SK-N-DZ (cell line): ENCODE data around the gene NCAM2.

Source experiments
- DNase-seq: peaks from one replicate; pipeline ENCODE4 v3.0.0-alpha.2; 2015; ENCODE audit warnings: low spot score

The NCAM2 gene

DNA sequence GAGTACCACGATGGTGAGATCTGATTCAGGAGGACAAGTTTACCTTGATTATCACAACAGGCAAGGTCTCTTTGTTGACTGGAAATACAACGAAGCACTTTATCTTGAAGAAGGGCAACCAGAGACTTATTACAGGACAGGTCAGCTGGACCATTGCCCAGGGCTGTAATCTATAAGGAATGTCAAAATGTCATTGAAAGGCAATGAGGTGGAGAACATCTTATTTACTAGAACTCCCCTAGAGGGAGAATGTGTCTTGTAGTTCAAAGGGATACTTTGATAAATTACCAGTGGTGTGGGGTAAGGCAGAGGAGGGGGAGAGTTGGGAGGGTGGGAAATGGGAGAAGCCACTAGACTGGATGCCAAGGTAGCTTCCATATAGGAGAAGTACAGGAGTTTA, 212.3 kb downstream of the NCAM2 start:
- no peak for DNase-seq

DNA sequence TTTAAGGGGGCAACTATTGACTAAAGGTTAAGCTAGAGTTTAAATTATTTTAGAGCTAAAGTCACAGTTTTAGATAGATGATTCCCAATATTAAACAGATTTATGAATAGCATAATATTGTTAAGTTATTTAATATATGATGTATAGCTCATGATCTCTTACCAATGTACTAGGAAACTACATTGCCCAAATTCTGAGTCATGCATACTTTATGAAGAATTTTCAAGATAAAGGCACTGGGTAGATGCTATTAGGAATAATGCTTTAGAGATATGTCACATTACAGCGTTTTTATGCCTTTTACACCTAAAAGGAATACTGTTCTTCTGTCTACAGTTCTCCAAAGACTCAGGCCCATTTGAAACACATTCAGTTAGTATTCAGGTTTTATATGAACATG, 215.1 kb downstream of the NCAM2 start:
- no peak for DNase-seq

DNA sequence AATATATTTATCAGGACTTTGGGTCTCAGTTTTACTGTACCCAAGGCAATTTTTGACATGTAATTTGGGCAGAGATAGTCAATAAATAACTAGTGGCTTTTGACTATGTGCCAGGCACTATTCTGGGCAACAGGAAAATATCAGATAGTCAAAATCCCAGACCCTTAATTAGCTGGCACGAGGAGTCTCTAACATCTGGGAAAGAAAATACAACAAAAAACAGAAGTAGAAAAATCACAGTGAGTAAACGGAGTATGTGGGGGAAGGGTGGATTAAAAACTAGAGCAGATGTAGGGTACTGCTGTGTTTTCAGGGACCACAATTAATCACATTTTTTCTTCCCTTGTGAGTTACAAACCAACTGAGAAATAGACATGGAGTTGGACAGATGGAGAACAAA, 217.8 kb downstream of the NCAM2 start:
- no peak for DNase-seq

DNA sequence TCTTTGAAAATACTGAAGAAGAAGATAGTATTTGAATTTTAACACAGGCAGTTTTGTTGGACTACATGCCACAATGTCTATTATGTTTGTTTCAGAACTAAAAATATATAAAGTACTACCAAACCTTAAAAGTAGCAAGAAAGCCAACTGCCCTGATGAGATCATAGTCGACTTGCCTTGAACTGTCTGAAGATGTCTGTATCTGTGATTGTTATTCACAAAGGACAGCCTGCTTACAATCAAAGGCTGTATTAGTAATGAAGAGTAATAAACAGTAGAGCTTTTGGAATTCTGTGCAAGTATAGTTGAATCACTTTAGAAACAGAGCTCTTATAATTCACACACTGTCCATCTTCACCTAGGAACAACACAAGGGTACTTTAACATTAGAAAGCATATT, 228.3 kb downstream of the NCAM2 start:
- no peak for DNase-seq

DNA sequence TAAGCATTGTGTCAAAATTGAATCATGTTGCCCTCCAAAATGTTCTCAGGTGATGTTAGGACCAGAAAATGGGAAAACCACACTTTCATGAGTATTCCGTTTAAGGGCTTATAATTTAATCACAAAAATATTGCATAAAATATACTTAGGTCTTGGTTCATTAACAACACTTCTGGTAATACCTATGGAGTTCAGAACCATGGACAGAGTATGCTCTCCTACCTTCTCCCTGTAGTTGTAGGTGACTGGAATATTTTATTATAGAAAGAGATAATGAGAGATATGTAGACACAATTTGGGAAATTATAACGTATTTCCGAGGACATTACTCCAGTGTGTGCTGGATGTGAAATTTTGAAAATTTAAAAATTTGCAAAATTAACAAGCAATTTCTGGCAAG, 232.5 kb downstream of the NCAM2 start:
- no peak for DNase-seq

DNA sequence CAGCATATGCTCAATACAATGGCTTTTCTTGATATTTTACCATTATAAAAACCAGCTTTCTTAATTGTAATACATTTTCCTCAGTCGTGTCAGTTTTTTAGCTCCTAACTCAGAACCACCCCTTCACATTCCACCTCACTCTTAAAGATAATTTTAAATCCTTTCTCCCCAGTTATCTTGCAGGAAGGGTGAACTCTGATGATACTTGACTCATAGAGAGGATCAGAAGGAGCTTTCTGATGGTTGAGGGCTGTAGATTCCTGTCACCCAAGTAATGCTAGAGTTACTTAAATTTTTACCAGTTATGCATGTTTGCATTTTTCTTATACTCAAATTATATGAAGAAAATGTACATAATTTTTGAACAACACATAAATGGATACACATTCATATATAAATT, 233.7 kb downstream of the NCAM2 start:
- DNase-seq: no peak

DNA sequence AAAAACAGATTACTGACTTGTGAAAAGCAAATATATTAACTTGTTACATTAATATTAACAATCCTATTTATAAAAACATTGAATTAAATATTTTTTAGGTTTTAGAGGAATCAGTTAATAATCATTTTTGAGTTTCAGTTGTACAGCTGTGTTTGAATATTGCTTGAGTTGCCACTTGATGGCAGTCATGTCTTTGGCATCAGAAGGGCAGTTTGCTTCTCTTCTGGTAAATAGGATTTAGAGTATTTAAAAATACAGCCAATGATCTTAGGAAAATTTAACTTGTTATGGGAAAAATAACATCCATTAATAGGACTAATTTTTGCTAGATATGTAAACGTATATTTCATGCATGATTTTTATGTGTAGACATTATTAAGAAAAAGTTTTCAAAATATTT, 234.1 kb downstream of the NCAM2 start:
- DNase-seq: peak; percentile 42

DNA sequence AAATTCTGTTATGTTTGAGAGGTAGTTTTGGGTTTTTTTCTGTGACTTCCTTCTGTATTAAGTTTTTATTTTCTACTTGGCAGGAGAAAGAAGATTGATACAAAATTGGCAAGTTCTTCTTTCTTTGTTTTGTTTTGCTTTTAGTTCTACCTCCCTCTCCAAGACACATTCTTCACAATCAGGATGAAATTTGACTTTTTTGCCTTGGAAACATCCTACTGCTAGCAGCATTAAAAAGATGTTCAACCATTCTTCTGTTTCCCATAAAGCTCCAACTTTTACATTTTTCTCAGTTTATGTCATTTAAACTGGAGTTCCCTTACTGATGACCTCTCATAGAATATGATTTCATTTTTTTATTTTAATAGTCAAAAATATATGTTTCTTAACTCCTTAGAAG, 234.8 kb downstream of the NCAM2 start:
- DNase-seq: no peak

DNA sequence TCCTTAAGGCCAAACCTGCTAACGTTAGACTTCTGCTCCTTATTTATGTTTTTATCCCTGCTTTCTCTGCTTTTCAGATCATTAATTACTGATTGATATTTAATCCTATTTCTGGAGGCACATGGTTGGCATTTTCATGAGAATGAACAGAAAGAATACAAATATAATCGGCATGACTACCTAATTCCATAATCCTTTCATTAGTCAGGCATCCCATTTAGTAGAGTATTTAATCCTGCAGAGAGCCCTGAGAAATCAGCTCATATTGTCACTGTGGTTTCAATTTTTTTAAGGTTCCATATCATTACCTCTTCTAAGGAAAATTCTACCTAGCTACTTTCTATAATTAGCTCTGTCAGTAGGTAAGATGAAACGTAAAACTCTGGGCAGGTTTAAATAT, 238.8 kb downstream of the NCAM2 start:
- no peak for DNase-seq

DNA sequence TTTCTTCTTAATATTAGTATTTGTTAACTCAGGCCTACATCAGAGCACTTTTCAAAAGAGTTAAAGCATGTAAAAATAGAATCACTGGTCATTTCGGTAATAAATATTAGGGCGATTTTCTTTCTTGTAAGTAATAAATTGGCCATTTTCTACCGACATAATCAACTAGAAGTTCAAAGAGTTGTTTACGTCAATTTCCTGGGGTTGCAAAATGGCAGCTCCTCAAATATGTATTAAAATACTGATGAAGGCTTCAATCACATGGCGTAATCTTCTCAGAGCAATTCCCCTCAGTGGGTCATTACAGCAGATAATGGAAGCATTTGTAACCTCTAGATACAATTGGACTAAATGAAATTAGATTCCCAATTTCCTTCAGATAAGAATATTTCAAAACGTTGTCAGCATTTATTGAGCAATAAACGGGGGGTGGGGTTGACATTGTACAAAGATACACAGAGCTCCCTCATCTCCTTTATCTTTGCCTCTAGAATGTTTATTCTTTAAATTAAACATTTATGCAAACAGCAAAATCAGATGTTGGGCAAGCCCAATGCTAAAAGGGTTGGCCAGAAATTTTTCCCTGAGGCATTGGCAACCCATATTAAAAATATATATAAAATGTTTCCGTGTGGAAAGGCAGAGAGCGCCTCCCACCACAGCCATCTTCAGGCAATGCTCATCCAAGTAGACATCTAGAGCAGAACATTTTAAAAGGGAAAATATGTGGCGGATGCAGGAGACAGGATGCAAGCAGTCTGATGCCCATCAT, 240.6 kb downstream of the NCAM2 start:
- DNase-seq: peak; percentile 9

DNA sequence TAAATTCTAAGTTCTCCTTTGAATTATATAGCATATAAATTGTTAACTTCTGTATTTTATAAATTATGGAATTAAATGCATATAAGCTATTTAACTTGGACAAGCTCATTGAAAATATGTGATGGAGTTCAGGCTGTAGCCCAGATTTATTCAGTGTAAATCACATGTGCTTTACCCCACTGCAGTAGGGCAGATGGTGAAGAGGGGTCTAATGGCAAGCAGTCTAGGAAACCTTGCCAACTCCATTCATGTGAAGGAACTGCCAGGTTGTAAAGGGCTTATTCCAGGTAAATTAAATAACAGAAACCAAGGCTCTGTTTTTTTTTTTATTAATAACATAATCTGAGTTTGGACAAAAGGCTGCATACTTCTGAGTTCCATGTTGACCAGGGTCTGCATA, 243.2 kb downstream of the NCAM2 start:
- DNase-seq: no peak

DNA sequence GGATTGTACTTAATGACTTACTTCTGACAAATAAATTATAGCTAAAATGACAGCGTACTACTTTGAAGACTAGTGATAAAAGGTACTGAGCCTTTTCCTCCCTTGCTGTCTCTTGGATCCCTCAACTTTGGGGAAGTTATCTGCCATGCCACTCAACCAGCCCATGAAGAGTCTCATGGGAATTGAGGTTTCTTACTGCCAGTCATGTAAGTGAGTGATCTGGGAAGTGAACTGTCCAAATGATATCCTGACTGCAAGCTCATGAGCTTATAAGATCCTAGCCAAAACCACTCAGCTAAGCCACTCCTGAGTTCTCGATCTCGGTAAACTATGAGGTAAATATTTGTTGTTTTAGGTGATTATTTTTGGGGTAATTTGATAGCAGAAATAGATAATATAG, 247.8 kb downstream of the NCAM2 start:
- no peak for DNase-seq

DNA sequence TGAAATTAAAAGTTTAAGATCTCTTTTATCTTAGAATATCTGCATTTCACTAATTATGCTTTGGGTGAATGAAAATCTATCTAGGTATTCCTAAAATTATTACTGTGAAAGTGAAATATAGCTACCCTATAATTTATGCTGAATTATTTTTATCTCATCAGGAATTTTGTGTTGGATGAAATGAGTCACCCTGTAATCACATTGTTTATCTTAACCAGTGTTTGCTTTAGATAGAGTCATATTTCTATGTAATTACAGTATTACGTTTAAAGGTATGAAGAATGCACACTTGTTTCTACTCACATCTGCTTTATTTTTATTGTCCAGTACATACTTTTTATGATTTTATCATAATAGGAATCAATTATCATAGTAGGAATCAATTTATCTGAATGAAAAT, 249.2 kb downstream of the NCAM2 start:
- no peak for DNase-seq

DNA sequence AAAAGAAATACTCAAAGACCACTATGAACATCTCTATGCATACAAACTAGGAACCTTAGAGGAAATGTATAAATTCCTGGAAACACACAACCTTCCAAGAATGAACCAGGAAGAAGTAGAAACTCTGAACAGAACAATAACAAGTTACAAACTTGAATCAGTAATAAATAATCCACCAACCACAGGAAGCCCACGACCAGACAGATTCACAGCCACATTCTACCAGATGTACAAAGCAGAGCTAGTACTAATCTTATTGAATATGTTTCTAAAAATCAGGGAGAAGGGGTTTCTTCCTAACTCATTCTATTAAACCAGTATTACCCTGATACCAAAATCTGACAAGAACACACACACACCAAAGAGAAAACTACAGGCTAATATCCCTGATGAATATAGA, 263.8 kb downstream of the NCAM2 start:
- DNase-seq: no peak

DNA sequence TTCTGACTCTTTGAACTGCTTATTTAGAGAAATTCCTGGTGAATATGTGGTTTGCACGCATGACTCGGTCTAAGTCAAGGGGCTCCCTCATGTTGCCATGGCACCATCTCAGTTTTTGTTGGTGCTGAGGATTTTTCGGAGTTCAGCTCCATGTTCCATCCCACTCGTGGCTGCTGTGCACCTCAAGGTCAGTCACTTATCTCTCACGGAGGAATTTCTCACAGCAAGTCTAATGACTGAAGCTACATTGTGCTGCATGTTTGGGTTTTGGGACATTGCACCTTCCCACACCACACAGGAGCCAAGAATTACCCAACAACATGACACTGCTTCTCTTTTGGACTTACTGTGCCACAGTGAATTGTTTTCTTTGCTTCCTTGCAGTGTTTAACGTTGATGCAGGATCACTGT, 269.9 kb downstream of the NCAM2 start:
- no peak for DNase-seq

DNA sequence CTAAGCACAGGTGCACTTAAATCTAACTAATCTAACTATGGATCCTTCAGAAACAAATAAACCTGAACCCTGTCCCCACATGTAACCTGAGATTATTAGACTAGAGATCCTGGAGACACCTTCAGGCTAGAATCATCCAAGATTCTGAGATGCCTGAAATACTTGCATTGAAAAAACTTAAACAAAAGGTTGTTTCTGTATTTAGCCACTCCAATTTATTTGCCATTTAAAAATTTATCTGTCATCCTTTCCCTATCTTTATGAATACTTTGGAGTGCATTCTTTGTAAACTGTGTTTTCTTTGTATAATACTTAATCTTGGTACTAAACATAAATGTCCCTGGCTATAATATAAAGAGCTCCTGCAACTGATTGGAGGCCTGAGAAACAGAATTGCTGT, 270.7 kb downstream of the NCAM2 start:
- DNase-seq: no peak

DNA sequence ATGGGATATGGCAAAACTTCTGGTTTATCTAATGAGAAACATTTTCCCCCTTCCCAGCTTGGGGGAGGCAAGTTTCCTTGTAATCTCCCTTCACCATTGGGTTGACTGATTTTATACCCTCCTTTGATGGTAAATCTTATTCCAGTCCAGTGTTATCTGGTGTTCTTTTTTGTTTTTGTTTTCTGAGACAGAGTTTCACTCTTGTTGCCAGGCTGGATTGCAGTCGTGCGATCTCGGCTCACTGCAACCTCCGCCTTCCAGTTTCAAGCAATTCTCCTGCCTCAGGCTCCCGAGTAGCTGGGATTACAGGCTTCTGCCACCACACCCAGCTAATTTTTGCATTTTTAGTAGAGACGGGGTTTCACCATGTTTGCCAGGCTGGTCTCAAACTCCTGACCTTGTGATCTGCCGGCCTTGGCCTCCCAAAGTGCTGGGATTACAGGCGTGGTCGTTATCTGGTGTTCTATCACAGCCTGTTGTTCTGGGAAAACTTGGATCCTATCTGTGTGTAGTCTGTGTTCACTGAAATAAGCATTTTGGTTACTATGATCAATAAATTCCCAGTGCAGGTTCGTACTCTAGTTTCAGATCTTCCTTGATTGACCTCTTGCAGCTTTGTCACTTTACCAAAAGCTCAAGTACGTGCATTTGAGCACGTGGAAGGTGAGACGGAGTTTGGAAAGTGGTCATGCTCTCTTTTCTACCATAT, 281.1 kb downstream of the NCAM2 start:
- no peak for DNase-seq

DNA sequence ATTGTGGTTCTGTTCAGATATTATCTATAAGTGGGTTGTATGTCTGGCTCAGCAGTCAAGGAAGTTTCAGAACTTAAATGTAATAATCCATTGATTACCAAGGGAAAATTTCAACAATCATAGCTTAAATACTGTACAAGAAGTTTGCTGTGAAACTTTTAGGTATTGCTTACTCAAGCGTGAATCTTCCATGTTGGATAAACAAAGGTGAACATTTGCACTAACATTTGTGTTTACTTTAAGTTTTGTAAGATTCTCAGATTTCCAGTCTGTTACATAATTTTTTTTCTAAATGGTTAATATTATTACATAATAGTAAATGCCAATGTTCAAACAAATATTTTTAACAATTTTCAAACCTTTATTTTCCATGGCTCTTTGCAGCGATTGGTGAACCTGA, 285.6 kb downstream of the NCAM2 start:
- no peak for DNase-seq

DNA sequence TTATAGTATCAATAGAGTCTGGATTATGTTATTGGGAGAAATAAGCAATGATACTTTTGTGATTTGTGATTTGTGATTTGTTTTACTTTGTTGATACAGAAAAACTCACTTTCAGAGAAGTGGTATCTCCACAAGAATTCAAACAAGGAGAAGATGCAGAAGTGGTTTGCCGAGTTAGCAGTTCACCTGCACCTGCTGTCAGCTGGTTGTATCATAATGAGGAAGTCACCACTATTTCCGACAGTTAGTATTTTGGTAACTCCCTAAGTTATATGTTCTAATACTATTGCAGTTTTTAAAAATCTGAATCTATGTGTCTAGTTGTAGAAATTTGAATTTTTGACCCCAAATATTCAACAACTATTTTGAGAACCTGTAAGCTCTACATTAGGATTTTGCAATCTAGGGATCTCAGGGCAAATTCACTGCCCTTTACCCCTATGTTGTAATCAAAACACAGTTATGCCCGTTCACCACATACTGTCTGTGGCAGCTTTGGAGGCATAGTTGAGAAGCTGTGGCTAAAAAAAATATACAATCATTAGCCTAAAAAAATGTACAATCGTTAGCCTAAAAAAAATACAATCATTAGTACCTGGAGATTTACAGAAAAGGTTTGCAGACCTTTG, 288.1 kb downstream of the NCAM2 start:
- DNase-seq: no peak

DNA sequence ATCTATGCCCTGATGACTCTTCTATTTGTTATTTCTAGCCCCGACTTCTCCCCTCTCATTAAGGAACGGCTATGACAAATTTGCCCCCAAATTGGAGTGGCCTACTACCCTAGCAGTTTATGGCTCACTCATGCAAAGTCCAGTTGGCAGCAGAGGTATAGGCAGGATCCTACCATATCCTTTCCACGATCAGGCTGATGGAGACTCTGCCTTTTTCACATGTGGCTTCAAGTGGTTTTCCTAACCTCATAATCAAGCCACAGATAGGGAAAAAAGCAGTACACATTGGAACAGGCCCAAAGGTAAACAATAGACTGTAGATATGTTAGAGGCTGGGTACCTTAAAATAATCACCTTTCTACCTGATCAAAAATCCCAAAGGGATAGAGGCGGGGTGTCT, 292.5 kb downstream of the NCAM2 start:
- DNase-seq: peak; percentile 25

DNA sequence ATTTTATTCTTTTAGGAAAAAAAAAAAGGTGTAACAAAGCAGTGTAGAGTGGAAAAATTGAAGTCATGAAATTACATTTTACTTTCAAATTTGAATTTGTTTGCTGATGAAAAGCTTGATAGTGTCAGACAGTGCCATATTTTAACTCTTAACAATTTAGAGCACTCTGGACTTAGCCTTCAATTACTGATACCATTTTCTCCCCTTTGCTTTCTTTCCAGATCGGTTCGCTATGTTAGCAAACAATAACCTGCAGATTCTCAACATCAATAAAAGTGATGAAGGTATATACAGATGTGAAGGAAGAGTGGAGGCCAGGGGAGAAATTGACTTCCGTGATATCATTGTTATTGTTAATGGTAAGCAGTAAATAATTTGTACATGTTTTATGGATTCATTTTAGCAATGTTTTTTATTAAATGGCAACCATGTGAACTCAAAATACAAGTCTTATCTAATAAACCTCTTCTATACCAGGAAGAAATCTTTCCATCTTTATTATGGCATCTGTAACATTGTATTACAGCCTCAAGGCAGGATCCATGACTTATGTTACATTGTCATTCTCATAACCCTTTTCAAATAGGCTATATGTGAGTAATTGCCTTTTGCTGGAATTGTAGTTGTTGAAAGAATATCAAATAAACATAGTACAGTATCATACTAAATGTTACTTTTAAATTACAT, 293.8 kb downstream of the NCAM2 start:
- no peak for DNase-seq

DNA sequence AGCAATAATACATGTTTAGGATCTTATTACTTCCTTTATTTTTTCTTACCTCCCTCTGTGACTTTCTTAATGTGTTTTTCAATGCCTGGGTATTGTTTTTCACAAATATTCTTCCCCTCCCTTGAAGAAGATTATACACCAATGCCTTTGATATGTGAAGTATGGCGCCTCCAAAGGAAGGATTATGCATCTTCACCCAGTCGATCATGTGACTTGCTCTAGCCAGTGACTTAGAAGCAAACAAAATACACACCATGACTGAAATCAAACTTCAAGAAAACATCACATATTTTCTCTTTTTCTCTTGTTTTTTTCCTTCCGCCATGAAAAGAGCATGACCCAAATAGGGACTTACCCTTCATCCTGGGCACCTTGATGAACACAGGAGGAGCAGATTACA, 297.1 kb downstream of the NCAM2 start:
- DNase-seq: no peak
